Activated T-helper 1 cell treated with Interleukin-2 at 50 U/mL for 16 hours (primary cell): ENCODE data around the gene TBC1D1.
"Not testable (repeated sequence)": the region's sequence is repeated elsewhere in the genome, so short reads cannot be mapped to it uniquely, and the experiment has no call there.

Experiments
- DNase-seq: peaks from one replicate; pipeline ENCODE4 v3.0.0-alpha.2; 2020; ENCODE audit warnings: low read depth

Gene TBC1D1

GRCh38 chr4:38016698-38017097 lies 125.8 kb downstream of the TBC1D1 start:
- no peak for DNase-seq

GRCh38 chr4:38017609-38018008 lies 126.7 kb downstream of the TBC1D1 start:
- no peak for DNase-seq

- no peak for DNase-seq
Measured at GRCh38 chr4:38020386-38020785, 129.5 kb downstream of the TBC1D1 start.

GRCh38 chr4:38020961-38021360 lies 130.1 kb downstream of the TBC1D1 start:
- not testable (repeated sequence) for DNase-seq

GRCh38 chr4:38021751-38022150 lies 130.9 kb downstream of the TBC1D1 start:
- DNase-seq, result no peak

- DNase-seq, result no peak
Measured at GRCh38 chr4:38023347-38024205, 132.7 kb downstream of the TBC1D1 start.

GRCh38 chr4:38024206-38024509 lies 133.3 kb downstream of the TBC1D1 start:
- DNase-seq, result no peak

GRCh38 chr4:38025665-38026064 lies 134.8 kb downstream of the TBC1D1 start:
- no peak for DNase-seq

- no peak for DNase-seq
Measured at GRCh38 chr4:38026158-38026740, 135.4 kb downstream of the TBC1D1 start.

GRCh38 chr4:38030023-38030422 lies 139.1 kb downstream of the TBC1D1 start:
- DNase-seq, result no peak

- no peak for DNase-seq
Measured at GRCh38 chr4:38034986-38035882, 144.3 kb downstream of the TBC1D1 start.

- DNase-seq, result no peak
Measured at GRCh38 chr4:38036548-38036947, 145.7 kb downstream of the TBC1D1 start.

- no peak for DNase-seq
Measured at GRCh38 chr4:38037612-38038011, 146.7 kb downstream of the TBC1D1 start.

- no peak for DNase-seq
Measured at GRCh38 chr4:38040619-38041018, 149.7 kb downstream of the TBC1D1 start.

- DNase-seq, result no peak
Measured at GRCh38 chr4:38044060-38044459, 153.2 kb downstream of the TBC1D1 start.

GRCh38 chr4:38045289-38045988 lies 154.6 kb downstream of the TBC1D1 start:
- no peak for DNase-seq

- no peak for DNase-seq
Measured at GRCh38 chr4:38046727-38047489, 156.0 kb downstream of the TBC1D1 start.

- DNase-seq, result no peak
Measured at GRCh38 chr4:38049545-38050170, 158.8 kb downstream of the TBC1D1 start.

GRCh38 chr4:38050560-38051350 lies 159.9 kb downstream of the TBC1D1 start:
- no peak for DNase-seq

- no peak for DNase-seq
Measured at GRCh38 chr4:38055566-38055965, 164.7 kb downstream of the TBC1D1 start.
